Transverse colon (tissue), 4 donors: ENCODE data around the gene CFAP90.

Source experiments
- CTCF ChIP-seq, 5 experiments: fragments of 200-600 bp in 3 of 5; fragments of 450-650 bp in 2 of 5; sonication (generic) in 3 of 5; IDR thresholded peaks; 1 replicate in 2 of 5; 2 replicates in 3 of 5; pipeline ENCODE4 v1.5.1; 2016 to 2017; ENCODE audit warnings: antibody characterized with exemption in 5 of 5, inconsistent platforms in 3 of 5, mild to moderate bottlenecking in 2 of 5, moderate library complexity in 1 of 5
- EP300 ChIP-seq: sonication (generic); formaldehyde crosslinking; IDR thresholded peaks from one replicate; pipeline ENCODE4 v1.6.1; 2017; ENCODE audit warnings: antibody characterized with exemption, low read depth
- POLR2A ChIP-seq: fragments of 450-650 bp; IDR thresholded peaks from one replicate; pipeline ENCODE4 v1.6.1; 2016; ENCODE audit warnings: antibody characterized with exemption, mild to moderate bottlenecking, moderate library complexity
- POLR2AphosphoS5 ChIP-seq, 3 donors: sonication (generic); formaldehyde crosslinking; IDR thresholded peaks; one replicate each; pipeline ENCODE4 v1.6.1; 2016; ENCODE audit warnings: antibody characterized with exemption in 3 of 3

GRCh38 chr5:7871653-7872052, 20.7 kb upstream of the CFAP90 start:
- TF ChIP-seq CTCF (IDR thresholded peaks at IDR 0.05) (no peak), POLR2A (no peak), POLR2AphosphoS5 (IDR thresholded peaks at IDR 0.05) (peak in 1 of 3 donors; percentile 7), EP300 (no peak)
